Liver (tissue), 3 donors: Measurements from ENCODE around the gene SLC5A9.

ENCODE experiments used
- ATF3 ChIP-seq: IDR thresholded peaks from 2 replicates; pipeline ENCODE4 v1.6.1; 2016; ENCODE audit warnings: antibody characterized with exemption
- CTCF ChIP-seq: fragments of 150-350 bp; IDR thresholded peaks from 2 replicates; pipeline ENCODE4 v1.5.1; 2017; ENCODE audit warnings: improper control_type of control experiment, low read depth, low read length; ENCODE audit not compliant: missing input control
- EGR1 ChIP-seq, 2 donors: IDR thresholded peaks; 2 replicates each; pipeline ENCODE4 v1.6.1; 2016 to 2018; ENCODE audit warnings: antibody characterized with exemption in 2 of 2, low read depth in 2 of 2
- GABPA ChIP-seq, 2 donors: IDR thresholded peaks in 1 of 2; conservative IDR thresholded peaks in 1 of 2; 2 replicates each; pipeline ENCODE4 v1.6.1; 2016; ENCODE audit warnings: antibody characterized with exemption in 2 of 2, mild to moderate bottlenecking in 1 of 2, moderate library complexity in 1 of 2
- JUND ChIP-seq, 2 donors: IDR thresholded peaks; 2 replicates each; pipeline ENCODE4 v1.6.1; 2016; ENCODE audit warnings: antibody characterized with exemption in 2 of 2
- RAD21 ChIP-seq, 2 donors: IDR thresholded peaks; 2 replicates each; pipeline ENCODE4 v1.6.1; 2016; ENCODE audit warnings: antibody characterized with exemption in 2 of 2, mild to moderate bottlenecking in 2 of 2
- REST ChIP-seq: IDR thresholded peaks from 2 replicates; pipeline ENCODE4 v1.6.1; 2016; ENCODE audit warnings: antibody characterized with exemption, mild to moderate bottlenecking
- TAF1 ChIP-seq: conservative IDR thresholded peaks from 2 replicates; pipeline ENCODE4 v1.6.1; 2016; ENCODE audit warnings: antibody characterized with exemption, mild to moderate bottlenecking
- donor health status: healthy.
- donor health status: healthy.

GRCh38 chr1:48187969-48188563 lies 34.5 kb upstream of the SLC5A9 start:
- TF ChIP-seq CTCF (no peak), EGR1 (IDR thresholded peaks at IDR 0.05; ENCODE audit: low read depth in 2 of 2) (no peak), RAD21 (IDR thresholded peaks at IDR 0.05) (no peak), ATF3 (no peak), TAF1 (no peak), JUND (IDR thresholded peaks at IDR 0.05) (no peak), REST (no peak), GABPA (IDR thresholded peaks at IDR 0.05 in 1 of 2, conservative IDR thresholded peaks at IDR 0.05 in 1 of 2) (no peak)
